BE2C (cell line): Measurements from ENCODE around the gene CHRNA9.
"Not testable (repeated sequence)": the region's sequence is repeated elsewhere in the genome, so short reads cannot be mapped to it uniquely, and the experiment has no call there.

Experiments
- DNase-seq: peaks from one replicate; pipeline ENCODE4 v3.0.0-alpha.2; 2020
- H3K27me3 ChIP-seq: fragments of 250-450 bp; sonication (Bioruptor Pico); 2 replicates; pipeline ENCODE4 v1.5.1; 2020; ENCODE audit warnings: mild to moderate bottlenecking
- H3K36me3 ChIP-seq: fragments of 250-450 bp; sonication (Bioruptor Pico); 2 replicates; pipeline ENCODE4 v1.5.1; 2020; ENCODE audit warnings: mild to moderate bottlenecking
- H3K4me1 ChIP-seq: fragments of 250-450 bp; sonication (Bioruptor Pico); 2 replicates; pipeline ENCODE4 v1.5.1; 2020
- H3K4me3 ChIP-seq: 2 replicates; pipeline ENCODE4 v1.5.1; 2011; ENCODE audit warnings: low read depth, low read length
- H3K9me3 ChIP-seq: fragments of 250-450 bp; sonication (Bioruptor Pico); 2 replicates; pipeline ENCODE4 v1.5.1; 2020
- TF ChIP-seq, protein P1 (sequence below): IDR thresholded peaks from 2 replicates; pipeline ENCODE4 v1.5.1; 2012; ENCODE audit warnings: mild to moderate bottlenecking, low read depth, low read length

Gene CHRNA9

DNA sequence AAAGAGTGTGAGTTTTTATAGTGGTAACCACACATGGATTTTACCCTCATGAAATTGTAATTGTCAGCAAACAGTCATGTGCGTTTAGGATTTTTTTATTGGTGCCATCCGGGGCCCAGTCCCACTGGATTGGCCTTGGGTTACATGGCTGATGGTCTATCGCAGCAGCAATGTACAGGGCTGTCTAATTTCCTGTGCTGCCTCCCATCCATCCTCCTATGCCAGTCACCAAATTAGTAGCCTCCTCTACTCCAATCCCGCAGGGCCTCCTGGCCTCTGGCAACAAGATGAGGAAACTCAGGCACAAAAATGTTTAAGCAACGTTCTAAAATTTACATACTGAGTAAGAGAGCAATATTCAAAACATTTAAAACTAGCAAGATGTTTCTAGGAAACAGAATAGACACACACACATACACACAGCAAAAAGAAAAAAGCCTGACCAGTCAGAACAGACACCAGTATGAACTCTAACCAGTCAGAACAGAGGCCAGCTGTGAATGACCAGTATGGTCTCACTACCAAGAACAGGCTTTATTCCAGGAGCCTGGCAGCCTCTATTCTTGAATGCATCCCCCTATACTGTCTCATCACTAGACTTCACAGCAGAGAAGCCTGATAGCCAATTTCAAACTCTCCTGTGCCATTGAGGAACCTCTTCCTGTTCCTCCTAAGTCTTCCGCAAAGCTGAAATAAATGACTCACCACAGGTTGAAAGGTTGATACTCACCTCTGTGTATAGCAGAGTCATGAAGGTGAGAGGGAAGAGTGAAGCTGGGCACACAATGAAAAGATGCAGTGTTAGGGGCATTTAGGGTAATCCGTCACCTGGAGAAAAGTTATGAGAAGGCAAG is 42.6 kb downstream of the CHRNA9 start:
- TF ChIP-seq, protein P1, sequence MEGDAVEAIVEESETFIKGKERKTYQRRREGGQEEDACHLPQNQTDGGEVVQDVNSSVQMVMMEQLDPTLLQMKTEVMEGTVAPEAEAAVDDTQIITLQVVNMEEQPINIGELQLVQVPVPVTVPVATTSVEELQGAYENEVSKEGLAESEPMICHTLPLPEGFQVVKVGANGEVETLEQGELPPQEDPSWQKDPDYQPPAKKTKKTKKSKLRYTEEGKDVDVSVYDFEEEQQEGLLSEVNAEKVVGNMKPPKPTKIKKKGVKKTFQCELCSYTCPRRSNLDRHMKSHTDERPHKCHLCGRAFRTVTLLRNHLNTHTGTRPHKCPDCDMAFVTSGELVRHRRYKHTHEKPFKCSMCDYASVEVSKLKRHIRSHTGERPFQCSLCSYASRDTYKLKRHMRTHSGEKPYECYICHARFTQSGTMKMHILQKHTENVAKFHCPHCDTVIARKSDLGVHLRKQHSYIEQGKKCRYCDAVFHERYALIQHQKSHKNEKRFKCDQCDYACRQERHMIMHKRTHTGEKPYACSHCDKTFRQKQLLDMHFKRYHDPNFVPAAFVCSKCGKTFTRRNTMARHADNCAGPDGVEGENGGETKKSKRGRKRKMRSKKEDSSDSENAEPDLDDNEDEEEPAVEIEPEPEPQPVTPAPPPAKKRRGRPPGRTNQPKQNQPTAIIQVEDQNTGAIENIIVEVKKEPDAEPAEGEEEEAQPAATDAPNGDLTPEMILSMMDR: no peak
- no peak for DNase-seq
- Histone ChIP-seq H3K27me3 (no peaks in the 10 kb centered on the region), H3K4me3 (no peak overlapping the region), H3K36me3 (no peaks in the 10 kb centered on the region), H3K4me1 (no peaks in the 10 kb centered on the region), H3K9me3 (no peaks in the 10 kb centered on the region)

DNA sequence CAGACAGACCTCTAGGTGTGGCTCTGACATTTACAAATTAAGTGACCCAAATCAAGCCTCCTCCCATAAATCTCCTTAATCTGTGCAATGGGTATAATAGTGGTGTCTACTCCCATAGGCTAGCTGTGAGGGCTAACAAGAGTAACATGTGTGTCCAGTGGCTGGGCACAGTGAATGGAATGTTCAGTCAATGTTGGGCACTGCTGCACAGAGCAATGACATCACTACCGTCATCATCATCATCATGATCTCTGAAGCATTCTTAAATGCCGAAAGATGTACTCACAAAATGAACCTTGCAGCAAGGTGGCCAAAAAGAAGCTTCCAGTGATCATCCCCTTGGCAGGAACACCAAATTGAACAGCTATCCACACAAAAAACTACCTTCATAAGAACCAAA is 43.5 kb downstream of the CHRNA9 start:
- H3K4me1 ChIP-seq: no peaks in the 10 kb centered on the region
- TF ChIP-seq, protein P1: no peak
- no peak for DNase-seq
- H3K4me3 ChIP-seq: no peak overlapping the region
- no peaks in the 10 kb centered on the region for H3K36me3 ChIP-seq
- H3K9me3 ChIP-seq: no peaks in the 10 kb centered on the region
- no peaks in the 10 kb centered on the region for H3K27me3 ChIP-seq

DNA sequence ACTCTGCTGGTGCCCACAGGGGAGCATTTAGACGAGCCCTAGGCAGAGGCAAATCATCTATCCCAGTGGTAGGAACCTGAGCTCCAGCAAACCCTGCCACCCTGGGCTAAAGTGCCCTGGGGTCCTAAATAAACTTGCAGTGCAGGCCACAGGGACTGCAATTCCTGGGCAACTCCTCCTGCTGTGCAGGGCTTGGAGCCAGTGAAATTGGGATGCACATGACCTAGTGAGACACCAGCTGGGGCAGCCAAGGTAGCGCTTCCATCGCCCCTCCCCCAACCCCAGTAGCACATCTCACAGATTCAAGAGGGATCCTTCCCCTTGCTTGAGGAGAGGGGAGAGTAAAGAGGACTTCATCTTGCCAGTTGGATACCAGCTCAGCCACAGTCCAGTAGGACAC is 44.1 kb downstream of the CHRNA9 start:
- TF ChIP-seq, protein P1: no peak
- Histone ChIP-seq H3K36me3 (no peaks in the 10 kb centered on the region), H3K4me3 (no peak overlapping the region), H3K9me3 (no peaks in the 10 kb centered on the region), H3K27me3 (no peaks in the 10 kb centered on the region), H3K4me1 (no peaks in the 10 kb centered on the region)
- no peak for DNase-seq

DNA sequence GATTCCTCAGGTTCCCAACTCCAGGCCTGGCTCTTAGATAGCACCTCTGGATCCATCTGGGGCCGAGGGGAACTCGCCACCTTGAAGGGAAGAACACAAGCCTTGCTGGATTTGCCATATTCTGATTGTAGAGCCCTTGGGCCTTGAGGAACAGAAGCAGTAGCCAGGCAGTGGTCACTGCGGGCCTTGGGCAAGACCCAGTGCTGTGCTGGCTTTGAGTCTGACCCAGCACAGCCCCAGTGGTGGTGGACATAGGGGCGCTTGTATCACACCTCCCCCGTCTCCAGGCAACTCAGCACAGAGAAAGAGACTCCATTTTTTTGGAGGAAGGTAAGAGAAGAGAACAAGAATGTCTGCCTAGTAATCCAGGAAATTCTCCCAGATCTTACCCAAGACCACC is 45.5 kb downstream of the CHRNA9 start:
- no peaks in the 10 kb centered on the region for H3K9me3 ChIP-seq
- H3K36me3 ChIP-seq: no peaks in the 10 kb centered on the region
- H3K27me3 ChIP-seq: no peaks in the 10 kb centered on the region
- TF ChIP-seq, protein P1: no peak
- H3K4me1 ChIP-seq: no peaks in the 10 kb centered on the region
- no peak overlapping the region for H3K4me3 ChIP-seq
- no peak for DNase-seq

DNA sequence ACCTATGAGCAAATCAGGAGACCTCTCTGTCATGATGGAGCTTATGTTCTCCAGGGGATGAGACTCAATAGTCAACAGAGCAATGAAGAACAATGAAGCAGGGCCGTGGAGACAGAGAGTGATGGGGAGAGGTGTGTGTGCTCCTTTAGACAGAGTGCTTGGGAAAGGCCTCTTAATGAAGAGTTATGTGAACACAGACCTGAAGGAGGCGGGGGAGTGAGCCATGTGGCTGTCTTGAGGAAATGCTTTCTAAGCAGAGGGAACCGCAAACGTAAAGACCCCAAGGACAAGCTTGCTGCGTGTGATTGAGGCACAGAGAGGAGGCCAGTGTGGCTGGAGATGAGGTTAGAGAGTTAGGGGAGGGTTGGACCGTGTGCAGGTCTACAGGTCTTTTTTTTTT is 53.1 kb downstream of the CHRNA9 start:
- DNase-seq: no peak
- TF ChIP-seq, protein P1: no peak
- H3K36me3 ChIP-seq: no peaks in the 10 kb centered on the region
- no peaks in the 10 kb centered on the region for H3K27me3 ChIP-seq
- no peaks in the 10 kb centered on the region for H3K9me3 ChIP-seq
- no peak overlapping the region for H3K4me3 ChIP-seq
- no peaks in the 10 kb centered on the region for H3K4me1 ChIP-seq

DNA sequence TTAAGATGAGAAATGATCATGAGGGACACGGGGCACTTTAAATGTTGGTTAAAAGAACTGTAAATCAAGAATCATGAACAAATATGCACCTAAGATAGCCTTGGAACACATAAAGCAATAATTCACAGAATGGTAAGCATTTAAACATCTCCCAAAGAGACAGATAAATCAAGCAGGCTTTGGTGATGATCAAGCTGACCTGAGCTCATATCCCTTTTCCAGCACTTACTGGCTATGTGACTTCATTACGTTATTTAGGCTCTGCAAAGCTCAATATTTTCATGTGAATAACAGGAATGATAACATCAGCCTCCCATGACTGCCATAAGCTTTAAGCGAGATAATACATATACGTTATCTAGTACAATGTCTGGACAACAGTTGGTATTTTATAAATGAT is 54.9 kb downstream of the CHRNA9 start:
- no peaks in the 10 kb centered on the region for H3K27me3 ChIP-seq
- DNase-seq: no peak
- TF ChIP-seq, protein P1: no peak
- H3K4me1 ChIP-seq: no peaks in the 10 kb centered on the region
- H3K36me3 ChIP-seq: no peaks in the 10 kb centered on the region
- H3K9me3 ChIP-seq: no peaks in the 10 kb centered on the region
- no peak overlapping the region for H3K4me3 ChIP-seq

DNA sequence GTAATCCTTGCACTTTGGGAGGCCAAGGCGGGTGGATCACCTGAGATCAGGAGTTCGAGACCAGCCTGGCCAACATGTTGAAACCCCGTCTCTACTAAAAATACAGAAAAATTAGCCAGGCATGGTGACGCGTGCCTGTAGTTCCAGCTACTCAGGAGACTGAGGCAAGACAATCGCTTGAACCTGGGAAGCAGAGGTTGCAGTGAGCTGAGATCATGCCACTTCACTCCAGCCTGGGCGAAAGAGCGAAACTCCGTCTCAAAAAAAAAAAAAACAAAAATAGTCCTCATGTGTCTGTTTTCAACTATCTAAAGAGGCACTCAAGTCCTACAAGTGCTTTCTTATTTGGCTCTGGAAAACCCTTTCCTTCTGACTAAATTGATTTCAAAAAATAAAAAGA is 57.1 kb downstream of the CHRNA9 start:
- H3K27me3 ChIP-seq, DNase-seq: not testable (repeated sequence)

More for the DNA sequence above, 57.1 kb downstream of the CHRNA9 start:
- not testable (repeated sequence) for H3K4me3 ChIP-seq, H3K36me3 ChIP-seq, H3K4me1 ChIP-seq, H3K9me3 ChIP-seq
